H1 (cell line): ENCODE results near the gene DISC1.
A peak's percentile ranks its signal among the peaks of the same experiment; 100 is the strongest.

Source experiments
- BACH1 ChIP-seq: IDR thresholded peaks from 2 replicates; pipeline ENCODE4 v1.6.1; 2012; ENCODE audit warnings: low read length, improper control_type of control experiment
- BRCA1 ChIP-seq: IDR thresholded peaks from 2 replicates; pipeline ENCODE4 v1.6.1; 2012; ENCODE audit warnings: low read depth, low read length, improper control_type of control experiment
- CBX5 ChIP-seq: fragments of 300-800, 300-1000 bp; sonication (generic); IDR thresholded peaks from 2 replicates; pipeline ENCODE4 v1.7.1; 2016; ENCODE audit warnings: antibody characterized with exemption, low read length, low read depth
- CREB1 ChIP-seq: IDR thresholded peaks from 2 replicates; pipeline ENCODE4 v1.6.1; 2012; ENCODE audit warnings: inconsistent platforms
- CTCF ChIP-seq, 3 experiments: IDR thresholded peaks; 1 replicate in 2 of 3; 2 replicates in 1 of 3; pipeline versions ENCODE4 v1.5.1 to v1.6.1; 2011; ENCODE audit warnings: low read length in 3 of 3, mild to moderate bottlenecking in 3 of 3, inconsistent platforms in 2 of 3, low read depth in 1 of 3, moderate library complexity in 1 of 3; ENCODE audit not compliant: insufficient read depth in 1 of 3; ENCODE audit errors: control extremely low read depth in 1 of 3
- EP300 ChIP-seq, 2 experiments: IDR thresholded peaks; 1 replicate in 1 of 2; 2 replicates in 1 of 2; pipeline ENCODE4 v1.6.1; 2011 to 2012; ENCODE audit warnings: low read depth in 2 of 2, low read length in 2 of 2, mild to moderate bottlenecking in 2 of 2, borderline replicate concordance in 1 of 2, inconsistent platforms in 1 of 2, moderate library complexity in 1 of 2
- EZH2 ChIP-seq: fragments of 200-600 bp; sonication (generic); IDR thresholded peaks from 2 replicates; pipeline ENCODE4 v1.7.1; 2012; ENCODE audit warnings: low read depth, mild to moderate bottlenecking, moderate library complexity, low read length, inconsistent platforms; ENCODE audit not compliant: severe bottlenecking
- HDAC6 ChIP-seq: IDR thresholded peaks from one replicate; pipeline ENCODE4 v1.7.1; 2012; ENCODE audit warnings: low read depth, mild to moderate bottlenecking, inconsistent platforms, low read length, moderate library complexity
- JUN ChIP-seq: IDR thresholded peaks from 2 replicates; pipeline ENCODE4 v1.6.1; 2011; ENCODE audit warnings: low read depth, mild to moderate bottlenecking, improper control_type of control experiment, low read length
- JUND ChIP-seq: IDR thresholded peaks from 2 replicates; pipeline ENCODE4 v1.6.1; 2011; ENCODE audit warnings: mild to moderate bottlenecking, improper control_type of control experiment, low read length
- POLR2AphosphoS5 ChIP-seq: IDR thresholded peaks from 2 replicates; pipeline ENCODE4 v1.6.1; 2011; ENCODE audit warnings: low read depth, low read length
- SIN3A ChIP-seq, 2 experiments: IDR thresholded peaks in 1 of 2; conservative IDR thresholded peaks in 1 of 2; 2 replicates each; pipeline ENCODE4 v1.6.1; 2011 to 2012; ENCODE audit warnings: low read length in 2 of 2, improper control_type of control experiment in 1 of 2, low read depth in 1 of 2, mild to moderate bottlenecking in 1 of 2
- TBP ChIP-seq: IDR thresholded peaks from 2 replicates; pipeline ENCODE4 v1.6.1; 2011; ENCODE audit warnings: low read depth, low read length, improper control_type of control experiment

- TF ChIP-seq BACH1 (peak; percentile 31; the same call in 1 of the 2 replicates), SIN3A (conservative IDR thresholded peaks at IDR 0.05 in 1 of 2, IDR thresholded peaks at IDR 0.05 in 1 of 2; ENCODE audit: low read depth in 1 of 2, low read length in 2 of 2) (peak in 1 of 2 experiments; percentile 26; a peak in 2 of 4 replicates), TBP (no peak), CTCF (IDR thresholded peaks at IDR 0.05; ENCODE audit: control extremely low read depth in 1 of 3, insufficient read depth in 1 of 3, low read depth in 1 of 3, low read length in 3 of 3) (no peak), BRCA1 (no peak), CBX5 (no peak), CREB1 (peak; percentile 72), EZH2 (no peak), JUN (no peak), POLR2AphosphoS5 (no peak), EP300 (IDR thresholded peaks at IDR 0.05; ENCODE audit: borderline replicate concordance in 1 of 2, low read depth in 2 of 2, low read length in 2 of 2) (no peak), HDAC6 (no peak), JUND (no peak)
These were observed at the start of gene DISC1 for GRCh38 chr1:231626535-231626950.
